Stimulated activated effector memory CD8-positive, alpha-beta T cell treated with anti-CD3 and anti-CD28 coated beads, Interleukin-12 subunit alpha, Interleukin-12 subunit beta, amount 100 ng/mL, for 72 hours (primary cell): Measurements from ENCODE around the gene GFOD1.

Experiments used
- ATAC-seq: fragments of 150-1000 bp; cut with Tn5 transposase; 2 replicates; pipeline ENCODE4 v1.10.0; 2021
- DNase-seq, 2 donors: peaks; one replicate each; pipeline ENCODE4 v3.0.0; 2021 to 2022; ENCODE audit warnings: low spot score in 2 of 2
- H3K27ac Mint-ChIP-seq: one replicate; pipeline ENCODE4 v1.8.0; 2022; ENCODE audit warnings: mild to moderate bottlenecking, mixed read lengths
- H3K36me3 Mint-ChIP-seq: one replicate; pipeline ENCODE4 v1.8.0; 2022; ENCODE audit warnings: mild to moderate bottlenecking, mixed read lengths
- H3K4me1 Mint-ChIP-seq: one replicate; pipeline ENCODE4 v1.8.0; 2022; ENCODE audit warnings: mixed read lengths
- H3K4me3 Mint-ChIP-seq: one replicate; pipeline ENCODE4 v1.8.0; 2022; ENCODE audit warnings: mild to moderate bottlenecking, mixed read lengths
- H3K9me3 Mint-ChIP-seq: one replicate; pipeline ENCODE4 v1.8.0; 2022; ENCODE audit warnings: mixed read lengths

Gene GFOD1

GRCh38 chr6:13422681-13423221 is 64.6 kb downstream of the GFOD1 start:
- Mint-ChIP-seq H3K9me3 (no peaks in the 10 kb centered on the region), H3K36me3 (peaks cover 4% of the 10 kb centered on the region), H3K4me1 (peaks cover 44% of the 10 kb centered on the region), H3K4me3 (no peak overlapping the region), H3K27ac (no peak overlapping the region)
- DNase-seq (no peak), ATAC-seq (no peak)

- Mint-ChIP-seq H3K4me3 (no peak overlapping the region), H3K4me1 (peaks cover 32% of the 10 kb centered on the region), H3K9me3 (no peaks in the 10 kb centered on the region), H3K36me3 (no peaks in the 10 kb centered on the region), H3K27ac (no peak overlapping the region)
- ATAC-seq (no peak), DNase-seq (no peak)
Observed at GRCh38 chr6:13421425-13422059, 65.9 kb downstream of the GFOD1 start.

- Mint-ChIP-seq H3K4me1 (peaks cover 19% of the 10 kb centered on the region), H3K36me3 (no peaks in the 10 kb centered on the region), H3K9me3 (peaks cover 3% of the 10 kb centered on the region), H3K4me3 (no peak overlapping the region), H3K27ac (no peak overlapping the region)
- no peak for DNase-seq
- no peak for ATAC-seq
Observed at GRCh38 chr6:13420269-13420668, 67.1 kb downstream of the GFOD1 start.

- no peak overlapping the region for H3K4me3 Mint-ChIP-seq
- ATAC-seq (no peak), DNase-seq (no peak)
- H3K4me1 Mint-ChIP-seq: peaks cover 15% of the 10 kb centered on the region
- no peaks in the 10 kb centered on the region for H3K36me3 Mint-ChIP-seq
- H3K9me3 Mint-ChIP-seq: peaks cover 3% of the 10 kb centered on the region
- no peak overlapping the region for H3K27ac Mint-ChIP-seq
Observed at GRCh38 chr6:13419422-13420195, 67.8 kb downstream of the GFOD1 start.

- Mint-ChIP-seq H3K4me1 (peaks cover 13% of the 10 kb centered on the region), H3K27ac (no peak overlapping the region), H3K9me3 (peaks cover 3% of the 10 kb centered on the region), H3K4me3 (no peak overlapping the region), H3K36me3 (no peaks in the 10 kb centered on the region)
- DNase-seq: no peak
- no peak for ATAC-seq
Observed at GRCh38 chr6:13418844-13419243, 68.6 kb downstream of the GFOD1 start.

GRCh38 chr6:13417954-13418353 is 69.4 kb downstream of the GFOD1 start:
- Mint-ChIP-seq H3K4me1 (peaks cover 7% of the 10 kb centered on the region), H3K9me3 (peaks cover 3% of the 10 kb centered on the region), H3K4me3 (no peak overlapping the region), H3K36me3 (no peaks in the 10 kb centered on the region), H3K27ac (no peak overlapping the region)
- no peak for ATAC-seq
- DNase-seq: no peak

GRCh38 chr6:13417431-13417830 is 70.0 kb downstream of the GFOD1 start:
- no peaks in the 10 kb centered on the region for H3K36me3 Mint-ChIP-seq
- no peak overlapping the region for H3K27ac Mint-ChIP-seq
- peaks cover 7% of the 10 kb centered on the region for H3K4me1 Mint-ChIP-seq
- H3K4me3 Mint-ChIP-seq: no peak overlapping the region
- ATAC-seq (no peak), DNase-seq (no peak)
- peaks cover 3% of the 10 kb centered on the region for H3K9me3 Mint-ChIP-seq

- Mint-ChIP-seq H3K4me1 (peaks cover 7% of the 10 kb centered on the region), H3K36me3 (no peaks in the 10 kb centered on the region), H3K9me3 (peaks cover 3% of the 10 kb centered on the region), H3K4me3 (no peak overlapping the region), H3K27ac (no peak overlapping the region)
- ATAC-seq (no peak), DNase-seq (no peak)
Observed at GRCh38 chr6:13415283-13415682, 72.1 kb downstream of the GFOD1 start.

GRCh38 chr6:13413900-13414555 is 73.4 kb downstream of the GFOD1 start:
- ATAC-seq (no peak), DNase-seq (no peak)
- Mint-ChIP-seq H3K4me1 (no peaks in the 10 kb centered on the region), H3K9me3 (peaks cover 3% of the 10 kb centered on the region), H3K27ac (no peak overlapping the region), H3K4me3 (no peak overlapping the region), H3K36me3 (no peaks in the 10 kb centered on the region)

GRCh38 chr6:13413466-13413862 is 73.9 kb downstream of the GFOD1 start:
- Mint-ChIP-seq H3K9me3 (peaks cover 3% of the 10 kb centered on the region), H3K4me3 (no peak overlapping the region), H3K36me3 (no peaks in the 10 kb centered on the region), H3K27ac (no peak overlapping the region), H3K4me1 (no peaks in the 10 kb centered on the region)
- no peak for ATAC-seq
- no peak for DNase-seq

- no peaks in the 10 kb centered on the region for H3K36me3 Mint-ChIP-seq
- H3K27ac Mint-ChIP-seq: no peak overlapping the region
- no peak for DNase-seq
- ATAC-seq: no peak
- H3K4me1 Mint-ChIP-seq: no peaks in the 10 kb centered on the region
- peaks cover 3% of the 10 kb centered on the region for H3K9me3 Mint-ChIP-seq
- H3K4me3 Mint-ChIP-seq: no peak overlapping the region
Observed at GRCh38 chr6:13412639-13413465, 74.5 kb downstream of the GFOD1 start.

- Mint-ChIP-seq H3K9me3 (peaks cover 3% of the 10 kb centered on the region), H3K4me3 (no peak overlapping the region), H3K4me1 (no peaks in the 10 kb centered on the region), H3K27ac (no peak overlapping the region), H3K36me3 (no peaks in the 10 kb centered on the region)
- DNase-seq: no peak
- no peak for ATAC-seq
Observed at GRCh38 chr6:13412211-13412610, 75.2 kb downstream of the GFOD1 start.

- Mint-ChIP-seq H3K36me3 (no peaks in the 10 kb centered on the region), H3K27ac (no peak overlapping the region), H3K4me3 (no peak overlapping the region), H3K4me1 (no peaks in the 10 kb centered on the region), H3K9me3 (peaks cover 3% of the 10 kb centered on the region)
- DNase-seq (no peak), ATAC-seq (no peak)
Observed at GRCh38 chr6:13411484-13411883, 75.9 kb downstream of the GFOD1 start.

GRCh38 chr6:13409991-13410390 is 77.4 kb downstream of the GFOD1 start:
- H3K36me3 Mint-ChIP-seq: no peaks in the 10 kb centered on the region
- DNase-seq (no peak), ATAC-seq (no peak)
- no peak overlapping the region for H3K27ac Mint-ChIP-seq
- no peaks in the 10 kb centered on the region for H3K9me3 Mint-ChIP-seq
- no peaks in the 10 kb centered on the region for H3K4me1 Mint-ChIP-seq
- no peak overlapping the region for H3K4me3 Mint-ChIP-seq
